IMR-90 (cell line): Measurements from ENCODE around the gene SLCO3A1. TPM values are rescaled to one million over a fixed set of nuclear protein-coding genes. Genes with fewer than 3 reads are reported as not detected.

ENCODE experiments used
- ATAC-seq: fragments of 200-7000 bp; cut with Tn5 transposase; 2 replicates; pipeline ENCODE4 v1.9.1; 2020; ENCODE audit warnings: low read depth, mild to moderate bottlenecking, moderate library complexity
- BruUV-seq: library from RNA; stranded (reverse); fragments of 400-500 nt; replicated peaks from 2 replicates; lab custom pipeline; 2021; lab: Mats Ljungman, UMichigan
- CTCF ChIA-PET: fragments of 300-600 bp; formaldehyde crosslinking; extraction: SDS; loops from one replicate; lab custom pipeline; 2021; ENCODE audit warnings: antibody characterized with exemption; lab: Yijun Ruan, JAX
- POLR2A ChIA-PET: fragments of 300-600 bp; sonication (Branson Sonifier 250); formaldehyde crosslinking; loops from one replicate; lab custom pipeline; 2022; ENCODE audit warnings: antibody characterized with exemption; ENCODE audit not compliant: unreplicated experiment; lab: Charles Lee
- DNase-seq: peaks from one replicate; pipeline ENCODE4 v3.0.0; 2013
- H2AFZ ChIP-seq: replicated peaks from 2 replicates; pipeline ENCODE3; 2013; ENCODE audit warnings: low read length, mild to moderate bottlenecking; ENCODE audit not compliant: poor library complexity
- H2AK5ac ChIP-seq: 2 replicates; pipeline ENCODE4 v1.6.1; 2013; ENCODE audit warnings: low read depth, low read length, inconsistent platforms
- H2AK9ac ChIP-seq: replicated peaks from 2 replicates; pipeline ENCODE3; 2013; ENCODE audit warnings: mild to moderate bottlenecking, low read depth, low read length, moderate library complexity; ENCODE audit not compliant: poor library complexity
- H2BK120ac ChIP-seq: 2 replicates; pipeline ENCODE4 v1.6.1; 2013; ENCODE audit warnings: low read depth, low read length, inconsistent platforms
- H2BK15ac ChIP-seq: 3 replicates; pipeline ENCODE4 v1.6.1; 2013; ENCODE audit warnings: low read depth, low read length, inconsistent platforms
- H2BK20ac ChIP-seq: 2 replicates; pipeline ENCODE4 v1.6.1; 2013; ENCODE audit warnings: low read depth, mild to moderate bottlenecking, inconsistent platforms, low read length, moderate library complexity
- H2BK5ac ChIP-seq: 2 replicates; pipeline ENCODE4 v1.6.1; 2013; ENCODE audit warnings: mild to moderate bottlenecking, low read depth, low read length, inconsistent platforms; ENCODE audit not compliant: poor library complexity, severe bottlenecking
- H3K14ac ChIP-seq: replicated peaks from 2 replicates; pipeline ENCODE4 v1.6.1; 2013; ENCODE audit warnings: low read depth, low read length, inconsistent platforms
- H3K18ac ChIP-seq: 2 replicates; pipeline ENCODE4 v1.6.1; 2013; ENCODE audit warnings: low read depth, low read length, control low read depth
- H3K23ac ChIP-seq: 2 replicates; pipeline ENCODE4 v1.6.1; 2013; ENCODE audit warnings: low read depth, low read length, inconsistent platforms
- H3K27ac ChIP-seq: 2 replicates; pipeline ENCODE4 v1.5.1; 2013; ENCODE audit warnings: mild to moderate bottlenecking, control low read depth, low read length; ENCODE audit not compliant: insufficient read depth
- H3K27me3 ChIP-seq: 2 replicates; pipeline ENCODE4 v1.6.1; 2013; ENCODE audit warnings: low read length; ENCODE audit not compliant: control insufficient read depth, insufficient read depth
- H3K36me3 ChIP-seq: 2 replicates; pipeline ENCODE4 v1.6.1; 2013; ENCODE audit warnings: low read length, mixed read lengths; ENCODE audit not compliant: control insufficient read depth, insufficient read depth
- H3K4ac ChIP-seq: 2 replicates; pipeline ENCODE4 v1.6.1; 2013; ENCODE audit warnings: low read depth, low read length, inconsistent platforms
- H3K4me1 ChIP-seq: 2 replicates; pipeline ENCODE4 v1.6.1; 2013; ENCODE audit warnings: low read length, mixed read lengths; ENCODE audit not compliant: control insufficient read depth, insufficient read depth
- H3K4me2 ChIP-seq: 2 replicates; pipeline ENCODE4 v1.6.1; 2013; ENCODE audit warnings: low read depth, mild to moderate bottlenecking, control low read depth, low read length, moderate library complexity
- H3K4me3 ChIP-seq: 2 replicates; pipeline ENCODE4 v1.5.1; 2013; ENCODE audit warnings: low read depth, mild to moderate bottlenecking, control low read depth, low read length, moderate library complexity; ENCODE audit not compliant: insufficient read depth
- H3K56ac ChIP-seq: 2 replicates; pipeline ENCODE4 v1.6.1; 2013; ENCODE audit warnings: low read length, inconsistent platforms; ENCODE audit not compliant: insufficient read depth; ENCODE audit errors: extremely low read depth
- H3K79me1 ChIP-seq, 2 experiments: 2 replicates each; pipeline ENCODE4 v1.6.1; 2013; ENCODE audit warnings: low read length in 2 of 2, inconsistent platforms in 1 of 2, low read depth in 1 of 2
- H3K9ac ChIP-seq: 2 replicates; pipeline ENCODE4 v1.6.1; 2013; ENCODE audit warnings: low read depth, low read length, control low read depth
- H3K9me1 ChIP-seq: 2 replicates; pipeline ENCODE4 v1.6.1; 2013; ENCODE audit warnings: low read length, inconsistent platforms; ENCODE audit not compliant: insufficient read depth
- H3K9me3 ChIP-seq: 2 replicates; pipeline ENCODE4 v1.6.1; 2013; ENCODE audit warnings: low read length; ENCODE audit not compliant: control insufficient read depth, insufficient read depth
- H4K20me1 ChIP-seq: 2 replicates; pipeline ENCODE4 v1.6.1; 2013; ENCODE audit warnings: low read length, inconsistent platforms; ENCODE audit not compliant: insufficient read depth
- H4K5ac ChIP-seq: 2 replicates; pipeline ENCODE4 v1.6.1; 2013; ENCODE audit warnings: mild to moderate bottlenecking, low read depth, low read length, control low read depth
- H4K8ac ChIP-seq, 2 experiments: 2 replicates each; pipeline ENCODE4 v1.6.1; 2013; ENCODE audit warnings: low read depth in 2 of 2, low read length in 2 of 2, control low read depth in 1 of 2, inconsistent platforms in 1 of 2
- H4K91ac ChIP-seq: 2 replicates; pipeline ENCODE4 v1.6.1; 2013; ENCODE audit warnings: low read depth, low read length, inconsistent platforms; ENCODE audit not compliant: insufficient read depth
- BHLHE40 ChIP-seq: fragments of 150-350 bp; IDR thresholded peaks from 2 replicates; pipeline ENCODE4 v1.6.1; 2016; ENCODE audit warnings: mild to moderate bottlenecking, low read depth, low read length
- CHD1 ChIP-seq: IDR thresholded peaks from 2 replicates; pipeline ENCODE4 v1.6.1; 2012; ENCODE audit warnings: low read depth, low read length, improper control_type of control experiment
- MAFK ChIP-seq: IDR thresholded peaks from 2 replicates; pipeline ENCODE4 v1.6.1; 2012; ENCODE audit warnings: low read depth, low read length, improper control_type of control experiment
- MXI1 ChIP-seq: IDR thresholded peaks from 2 replicates; pipeline ENCODE4 v1.6.1; 2012; ENCODE audit warnings: low read depth, mild to moderate bottlenecking, low read length, moderate library complexity, borderline replicate concordance
- POLR2A ChIP-seq: IDR thresholded peaks from 2 replicates; pipeline ENCODE4 v1.6.1; 2012; ENCODE audit warnings: mild to moderate bottlenecking, low read depth, low read length
- RCOR1 ChIP-seq: IDR thresholded peaks from 2 replicates; pipeline ENCODE4 v1.6.1; 2012; ENCODE audit warnings: mild to moderate bottlenecking, low read length, improper control_type of control experiment; ENCODE audit not compliant: insufficient replicate concordance
- RFX5 ChIP-seq: IDR thresholded peaks from 2 replicates; pipeline ENCODE4 v1.8.0; 2012; ENCODE audit warnings: low read depth, mild to moderate bottlenecking, low read length, moderate library complexity
- WGBS, 2 experiments: methylation state at CpG; one replicate each; pipeline versions ENCODE4 v1.1.5 to v1.1.7; 2013; ENCODE audit warnings: missing lambda C conversion rate in 2 of 2; ENCODE audit not compliant: insufficient read length in 1 of 2; ENCODE audit errors: extremely low coverage in 2 of 2; 5-methylcytosine and 5-hydroxymethylcytosine counted together
- dilution Hi-C: fragments of 300-500 bp; cut with HindIII; formaldehyde crosslinking; loops from one replicate; pipeline ENCODE4 v1.14.3; 2018; ENCODE audit warnings: low sequenced_read_pairs; ENCODE audit not compliant: unreplicated experiment
- in situ Hi-C: fragments of 300-500 bp; cut with MboI; formaldehyde crosslinking; loops from 3 replicates; pipeline ENCODE4 v1.14.3; 2019; ENCODE audit warnings: low sequenced_read_pairs, inconsistent platforms, mixed read lengths
- intact Hi-C: fragments of 100-400 bp; cut with micrococcal nuclease; formaldehyde crosslinking; loops from 2 replicates; pipeline ENCODE4 v1.10.0; 2022
- polyA plus RNA-seq, 3 experiments: library from polyadenylated mRNA; depleted of rRNA; stranded (reverse); fragments of >200 nt; gene quantifications; 2 replicates each; pipeline ENCODE4 v1.2.3, GENCODE V29; 2012; ENCODE audit warnings: low replicate concordance in 1 of 3
- total RNA-seq: library from RNA; depleted of rRNA; stranded (reverse); fragments of >200 nt; gene quantifications from 2 replicates; pipeline ENCODE4 v1.2.3, GENCODE V29; 2012

Gene SLCO3A1
- total and polyA plus RNA-seq, 2 of the 4 experiments (the other 2 are of a cell fraction) = 4.7 to 8.1 TPM

DNA sequence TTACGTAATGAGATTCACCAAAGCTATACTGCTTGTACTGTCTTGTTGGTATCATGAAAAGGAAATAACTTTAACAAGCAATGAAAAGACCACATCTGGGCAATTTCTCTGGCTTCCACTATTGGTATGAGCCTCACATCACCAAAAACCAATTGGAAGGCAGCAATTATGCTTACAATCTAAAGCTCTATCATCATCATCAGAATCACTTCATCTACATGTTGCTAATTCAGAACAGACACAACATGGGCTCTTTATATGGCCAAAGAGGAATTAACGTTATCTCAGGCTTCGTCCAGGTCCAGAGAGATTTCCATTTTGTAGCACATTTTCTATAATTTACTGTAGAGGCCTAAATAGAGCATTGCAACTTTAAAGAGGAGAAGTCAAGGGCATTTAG lies 36.6 kb upstream of the SLCO3A1 start:
- Histone ChIP-seq H3K56ac (no peak overlapping the region), H3K27ac (no peak overlapping the region), H4K91ac (no peak overlapping the region), H3K23ac (no peak overlapping the region), H2BK120ac (no peak overlapping the region), H4K5ac (no peak overlapping the region), H3K36me3 (no peaks in the 10 kb centered on the region), H4K20me1 (no peaks in the 10 kb centered on the region), H2AK9ac (no peak overlapping the region), H2AFZ (no peak overlapping the region), H3K9me1 (no peaks in the 10 kb centered on the region), H4K8ac (no peak overlapping the region), H3K27me3 (no peaks in the 10 kb centered on the region), H3K4me2 (no peak overlapping the region), H3K4me3 (no peak overlapping the region), H2BK20ac (no peak overlapping the region), H2BK15ac (no peak overlapping the region), H3K18ac (no peak overlapping the region), H3K4me1 (no peaks in the 10 kb centered on the region), H3K4ac (no peak overlapping the region), H2AK5ac (no peak overlapping the region), H3K14ac (no peak overlapping the region), H3K9ac (no peak overlapping the region), H3K79me1 (no peaks in the 10 kb centered on the region), H3K9me3 (no peaks in the 10 kb centered on the region), H2BK5ac (no peak overlapping the region)
- no TSS peak for BruUV-seq
- WGBS, 2 experiments = no CpG with 5 or more reads among the region's 3 CpGs
- DNase-seq (no peak), ATAC-seq (no peak)
- intact Hi-C loops = no loop called here
- in situ Hi-C loops = no loop called here
- TF ChIP-seq MAFK (no peak), BHLHE40 (no peak), MXI1 (no peak), RFX5 (no peak), RCOR1 (no peak), CHD1 (no peak), POLR2A (no peak)
- dilution Hi-C loops = no loop called here
- POLR2A ChIA-PET = no interaction called here
- CTCF ChIA-PET = no interaction called here
